Sigmoid colon (tissue), 4 donors: ENCODE measurements around the gene KCNQ1OT1.

Source experiments
- CTCF ChIP-seq, 4 experiments: fragments of 450-650 bp in 3 of 4; fragments of 200-600 bp in 1 of 4; IDR thresholded peaks; one replicate each; pipeline ENCODE4 v1.5.1; 2016 to 2019; ENCODE audit warnings: antibody characterized with exemption in 4 of 4, mild to moderate bottlenecking in 3 of 4, moderate library complexity in 2 of 4
- EP300 ChIP-seq, 4 donors: sonication (generic); formaldehyde crosslinking; IDR thresholded peaks; one replicate each; pipeline ENCODE4 v1.6.1; 2017; ENCODE audit warnings: antibody characterized with exemption in 4 of 4
- POLR2A ChIP-seq, 2 donors: fragments of 450-650 bp; IDR thresholded peaks; one replicate each; pipeline ENCODE4 v1.6.1; 2016; ENCODE audit warnings: antibody characterized with exemption in 2 of 2, mild to moderate bottlenecking in 2 of 2, moderate library complexity in 2 of 2
- POLR2AphosphoS5 ChIP-seq, 4 donors: sonication (generic); formaldehyde crosslinking; IDR thresholded peaks; one replicate each; pipeline ENCODE4 v1.6.1; 2017; ENCODE audit warnings: antibody characterized with exemption in 4 of 4

DNA sequence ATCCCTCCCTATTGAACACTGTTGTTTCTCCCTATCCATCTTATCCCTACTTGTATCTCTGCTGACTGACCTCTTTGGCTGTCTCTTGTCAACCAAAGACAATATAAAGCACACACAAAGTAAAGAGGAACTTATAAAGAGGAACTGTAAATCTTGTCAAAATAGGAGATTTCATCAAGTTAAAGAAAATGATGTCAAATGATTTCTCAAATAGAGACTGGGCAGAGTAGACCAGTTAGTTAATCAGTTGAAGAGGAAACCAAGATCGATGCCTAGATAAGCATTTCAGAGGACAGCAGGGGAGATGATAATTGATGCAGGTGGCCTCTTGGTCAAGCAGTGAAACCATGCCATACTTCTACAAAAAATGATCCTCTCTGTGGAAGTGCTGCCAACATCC, 22.7 kb downstream of the KCNQ1OT1 start:
- TF ChIP-seq CTCF (IDR thresholded peaks at IDR 0.05) (no peak), POLR2A (IDR thresholded peaks at IDR 0.05) (no peak), EP300 (IDR thresholded peaks at IDR 0.05) (no peak), POLR2AphosphoS5 (IDR thresholded peaks at IDR 0.05) (no peak)
